SKM-1 treated with dmso at 0.1 percent for 144 hours (cell line): Measurements from ENCODE around the gene COL8A2.

Experiments
- DNase-seq: peaks from one replicate; lab custom pipeline; 2025; ENCODE audit not compliant: unreplicated experiment; lab: John Stamatoyannopoulos, UW

COL8A2 gene

DNA sequence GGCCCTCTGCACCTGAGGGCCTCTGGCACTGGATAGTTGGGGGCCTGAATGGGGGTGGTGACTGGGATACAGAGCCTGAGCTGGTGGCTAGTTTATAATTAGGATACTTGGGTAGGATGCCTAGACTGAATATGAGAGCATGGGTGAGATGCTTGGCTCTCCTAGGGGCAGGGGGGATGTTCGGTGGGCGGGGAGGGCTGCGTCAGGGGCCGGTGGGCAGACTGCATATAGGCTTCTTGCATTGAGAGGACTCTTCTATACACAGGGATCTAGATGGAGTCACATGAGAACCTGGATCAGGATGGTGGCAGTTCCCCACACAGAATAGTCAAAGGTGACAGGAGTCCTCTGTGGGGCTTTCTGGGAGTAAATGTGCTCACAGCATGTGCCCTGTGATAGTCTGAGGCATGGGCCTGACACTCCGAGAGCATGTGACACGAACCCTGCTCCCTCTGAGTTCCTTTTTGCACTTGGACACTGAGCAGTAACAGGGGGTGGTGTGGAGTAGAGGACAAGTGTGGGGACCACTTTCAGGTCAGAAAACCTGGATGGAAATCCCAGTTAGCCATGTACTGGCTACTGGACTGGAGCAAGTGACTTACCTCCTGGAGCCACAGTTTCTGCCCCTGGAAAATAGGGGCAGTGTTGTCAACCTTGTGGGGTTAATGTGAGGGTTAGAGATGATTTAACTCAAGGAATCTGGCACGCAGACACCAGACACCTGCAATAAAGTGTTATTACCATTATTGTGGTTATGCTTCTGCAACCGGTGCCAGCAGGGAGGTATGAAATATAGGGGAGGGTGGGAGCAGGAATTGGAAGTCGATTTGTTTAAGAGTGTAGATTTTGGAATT is 33.2 kb upstream of the COL8A2 start:
- DNase-seq: no peak

- DNase-seq: no peak
Measured at GRCh38 chr1:36157115-36157903, 32.3 kb upstream of the COL8A2 start.

DNA sequence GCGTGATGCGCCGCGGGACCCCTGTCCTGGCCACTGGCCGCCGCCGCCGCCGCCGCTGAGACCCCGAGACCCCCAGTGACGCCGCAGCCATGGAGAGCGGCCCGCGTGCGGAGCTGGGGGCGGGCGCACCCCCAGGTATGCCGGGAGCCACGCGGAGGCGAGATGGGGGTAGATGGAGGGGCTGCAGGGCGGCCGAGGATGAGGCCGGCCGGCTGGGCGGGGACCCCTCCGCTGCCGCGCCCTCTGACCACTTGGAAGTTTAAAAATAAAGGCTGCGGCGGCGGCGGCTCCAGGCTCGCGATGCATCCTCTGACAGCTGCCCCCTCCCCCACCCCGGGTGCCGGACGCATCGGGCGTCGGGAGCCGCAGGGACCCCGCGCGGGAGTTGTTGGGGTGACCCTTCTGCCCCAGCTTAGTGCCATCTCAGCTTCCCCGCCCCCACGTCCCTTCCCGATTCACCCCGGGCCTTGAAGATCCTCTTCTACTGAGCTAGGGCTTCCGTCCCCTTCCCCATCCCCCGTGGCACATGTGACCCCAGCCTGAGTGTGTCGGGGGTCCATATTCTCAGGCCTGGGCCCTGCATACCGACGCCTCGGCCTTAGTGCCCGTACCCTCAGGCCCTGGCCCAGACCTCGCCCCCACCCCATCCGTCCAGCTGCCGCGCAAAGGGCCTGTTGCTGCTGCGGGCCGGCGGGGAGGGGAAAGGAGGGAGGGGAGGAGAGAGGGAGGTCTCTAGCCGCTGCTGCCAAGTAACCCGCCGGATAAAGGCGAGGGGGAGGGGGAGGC is 31.5 kb upstream of the COL8A2 start:
- peak; percentile 48 for DNase-seq

DNA sequence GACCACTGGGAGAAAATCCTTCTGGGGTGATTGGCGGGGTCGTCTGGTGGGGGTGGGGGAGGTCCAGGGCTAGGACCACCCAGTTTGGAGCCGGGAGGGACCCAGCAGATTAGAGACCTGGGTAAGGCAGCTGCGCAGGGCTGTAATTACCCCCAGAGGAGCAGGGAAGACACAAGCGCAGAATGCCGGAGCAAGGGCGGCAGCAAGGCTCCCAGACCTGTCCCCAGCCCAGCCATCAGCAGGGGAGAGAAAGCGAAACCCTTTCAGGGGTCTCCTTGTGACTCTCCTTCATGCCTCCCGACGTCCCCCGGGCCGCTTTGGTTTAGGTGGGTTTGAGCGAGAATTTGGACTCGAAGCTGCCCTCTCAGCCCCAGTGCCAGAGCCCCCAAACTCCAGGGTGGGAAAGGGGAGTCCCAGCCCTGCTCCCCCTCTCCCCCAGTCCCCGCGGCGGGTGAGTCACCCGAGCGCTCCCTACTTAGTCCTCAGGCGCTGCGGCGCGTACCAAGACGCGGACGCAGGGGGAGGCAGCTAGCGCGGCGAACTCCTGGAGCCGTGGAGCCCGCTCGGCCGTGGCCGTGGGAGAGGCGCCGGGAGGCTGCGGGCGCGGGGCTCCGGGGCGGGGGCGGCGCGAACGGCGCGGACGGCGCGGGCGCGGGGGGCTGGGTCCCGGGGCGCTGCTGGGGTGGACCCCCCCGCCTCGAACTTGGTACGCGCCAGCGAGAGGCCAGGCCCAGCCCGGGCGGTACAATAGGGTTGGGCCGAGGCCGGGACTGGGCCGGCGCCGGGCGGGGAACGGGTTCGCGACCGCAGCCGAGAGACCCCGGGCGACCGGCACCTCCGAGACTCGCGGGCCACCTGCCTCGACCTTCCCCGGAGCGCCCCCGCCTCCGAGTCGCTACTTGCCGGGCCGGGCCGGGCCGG is 30.6 kb upstream of the COL8A2 start, which contains the start of gene MAP7D1:
MAP7D1 (plus strand) TSS at position 753 of the 921 bp plus-strand sequence. CDS start 258 bp downstream, outside the sequence.
- DNase-seq: peak; percentile 67

DNA sequence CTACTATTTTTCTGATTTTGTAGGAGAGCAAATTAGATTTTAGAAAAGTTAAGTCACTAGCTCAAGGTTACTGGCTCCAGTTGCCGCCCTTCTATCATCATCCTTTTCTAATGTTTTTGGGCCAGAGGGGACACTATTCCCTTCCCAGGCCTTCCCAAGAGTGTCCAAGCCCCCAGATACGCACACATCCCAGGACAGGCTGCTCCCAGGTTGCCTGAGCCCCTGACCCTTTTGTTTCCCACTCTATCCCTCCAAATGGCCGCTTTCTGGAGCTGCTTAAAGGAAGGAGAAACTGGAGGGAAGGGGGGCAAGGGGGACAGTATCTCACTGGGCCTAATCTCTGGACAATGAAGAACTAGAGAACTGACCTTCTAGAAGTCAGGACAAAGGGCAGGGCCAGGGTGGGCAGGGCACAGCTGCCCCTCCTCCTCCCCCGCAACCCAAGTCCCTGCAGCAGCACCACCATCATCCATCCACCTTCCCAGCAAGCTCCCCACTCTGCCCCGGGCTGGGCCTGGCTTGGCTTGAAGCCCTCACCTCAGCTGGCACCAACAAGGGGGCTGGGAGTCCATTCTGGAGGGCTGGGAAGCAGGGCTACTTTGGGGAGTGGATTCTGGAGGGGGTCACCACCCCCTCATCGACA is 29.9 kb upstream of the COL8A2 start:
- DNase-seq: no peak

- DNase-seq: no peak
Measured at GRCh38 chr1:36154335-36154734, 29.3 kb upstream of the COL8A2 start.

DNA sequence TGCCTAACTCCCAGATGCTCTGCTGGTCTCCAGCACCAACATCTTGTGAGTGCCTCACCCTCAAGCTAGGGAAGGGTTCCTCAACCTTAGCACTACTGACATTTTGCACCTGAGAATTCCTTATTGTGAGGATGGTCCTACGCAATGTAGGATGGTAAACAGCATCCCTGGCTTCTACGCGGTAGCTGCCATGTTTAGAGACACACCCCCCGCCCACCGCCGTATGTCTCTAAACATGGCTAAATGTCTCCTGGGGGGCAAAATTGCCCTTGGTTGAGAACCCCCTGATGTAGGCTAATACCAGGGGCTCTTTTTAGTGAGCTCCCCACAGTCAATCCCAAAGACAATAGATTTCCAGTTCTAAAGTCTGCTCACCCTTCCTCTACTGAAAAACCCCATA is 28.5 kb upstream of the COL8A2 start:
- no peak for DNase-seq

GRCh38 chr1:36151845-36152203 is 26.8 kb upstream of the COL8A2 start:
- no peak for DNase-seq

- no peak for DNase-seq
Measured at GRCh38 chr1:36151134-36151844, 26.3 kb upstream of the COL8A2 start.

DNA sequence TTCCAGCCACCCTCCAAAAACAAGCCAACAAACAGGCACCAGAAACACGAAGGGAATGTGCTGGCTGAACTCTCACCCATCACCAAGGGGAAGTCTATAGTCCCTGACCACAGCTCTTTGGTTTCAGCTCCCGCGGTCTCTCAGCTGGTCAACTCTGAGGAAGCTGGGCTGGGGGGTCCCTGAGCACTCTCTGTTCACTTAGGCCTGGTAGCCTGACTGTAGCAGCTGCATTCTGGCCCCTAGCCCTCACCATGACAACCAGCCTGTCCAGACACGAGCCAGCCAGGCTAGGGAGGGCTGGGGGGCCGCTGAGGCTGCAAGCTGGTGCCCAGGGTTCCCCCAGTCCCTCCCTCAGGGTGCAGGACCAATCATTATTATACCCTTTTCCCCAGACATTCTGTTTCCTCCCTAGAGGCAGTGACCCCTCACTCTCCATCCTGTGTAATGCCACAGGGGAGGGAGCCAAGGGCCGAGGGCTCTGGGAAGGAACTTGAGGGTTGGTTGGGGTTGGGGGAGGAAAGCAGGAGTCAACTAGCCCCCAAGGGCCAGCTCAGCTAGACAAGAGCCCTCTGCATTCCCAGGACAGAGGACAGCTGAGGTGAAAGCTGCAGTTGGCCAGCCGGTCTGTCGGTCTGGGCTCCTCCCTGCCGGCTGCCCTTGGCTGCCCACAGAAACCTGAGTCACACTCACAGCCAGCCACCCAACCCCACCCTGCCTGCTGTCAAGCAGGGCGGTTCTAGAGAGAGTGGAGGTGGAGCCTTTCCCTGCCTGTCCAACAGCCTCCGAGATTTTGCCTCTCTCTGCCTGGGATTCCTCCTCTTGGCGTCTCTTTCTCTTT is 25.5 kb upstream of the COL8A2 start:
- peak; percentile 79 for DNase-seq

DNA sequence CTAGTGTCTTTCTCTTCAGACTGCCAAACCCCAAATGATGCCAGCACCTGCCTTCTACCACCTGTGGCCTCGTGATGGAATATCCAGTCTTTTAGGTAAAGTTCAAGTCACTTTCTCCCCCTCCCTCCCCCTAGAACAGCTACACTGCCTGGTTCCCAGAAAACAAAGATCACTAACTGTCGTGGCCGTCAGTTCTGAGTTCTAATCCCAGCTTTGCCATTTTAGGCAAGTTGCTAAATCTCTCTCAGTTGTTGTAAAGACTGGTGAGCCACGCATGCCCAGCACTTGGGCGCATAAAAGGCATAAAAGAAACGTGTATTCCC is 24.9 kb upstream of the COL8A2 start:
- DNase-seq: no peak

- peak; percentile 100 for DNase-seq
Measured at GRCh38 chr1:36149237-36149972, 24.4 kb upstream of the COL8A2 start, which contains the start of gene TRAPPC3. TSS of gene TRAPPC3 (minus strand) at chr1:36149486. CDS start at chr1:36149378, 108 bp downstream.

GRCh38 chr1:36148821-36149236 is 23.8 kb upstream of the COL8A2 start:
- no peak for DNase-seq

- no peak for DNase-seq
Measured at GRCh38 chr1:36144413-36144812, 19.4 kb upstream of the COL8A2 start.

- DNase-seq: no peak
Measured at GRCh38 chr1:36143424-36143823, 18.4 kb upstream of the COL8A2 start.

DNA sequence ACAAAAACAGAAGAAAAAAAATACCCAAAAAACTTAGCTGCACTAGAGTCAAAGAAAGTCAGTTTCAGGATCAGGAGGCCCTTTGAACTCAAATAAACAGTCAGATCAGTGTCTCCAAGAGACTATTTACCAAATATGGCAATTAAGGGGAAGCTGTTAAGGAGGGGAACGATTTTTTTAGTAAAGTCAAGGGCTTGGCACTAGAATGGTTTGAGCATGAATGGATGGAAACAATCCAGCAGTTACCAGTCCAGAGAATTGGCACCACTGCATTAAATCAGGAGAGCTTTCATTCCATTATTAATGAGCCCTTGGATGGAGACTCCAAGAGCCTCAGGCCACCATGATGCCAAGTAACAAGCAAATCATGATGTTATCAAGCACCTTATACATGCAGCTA is 17.1 kb upstream of the COL8A2 start:
- no peak for DNase-seq

DNA sequence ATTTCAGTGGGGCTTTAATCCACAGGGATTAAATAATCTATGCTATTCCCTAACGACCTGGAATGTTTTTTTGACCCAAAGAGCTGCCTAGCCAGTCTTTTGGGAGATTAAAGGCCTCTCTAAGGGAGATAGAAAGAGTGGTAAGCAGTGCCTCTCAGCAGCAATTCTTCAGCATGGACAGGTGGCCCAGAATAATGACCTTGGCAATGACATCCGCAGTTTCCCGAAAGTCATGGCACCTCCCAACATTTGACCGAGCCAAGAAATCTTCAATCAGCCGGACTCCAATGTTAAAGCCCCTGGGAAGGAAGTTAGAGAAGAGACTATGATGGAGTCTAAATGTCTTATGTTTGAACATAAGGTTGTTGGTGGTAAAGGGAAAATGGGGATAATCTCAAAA is 14.5 kb upstream of the COL8A2 start:
- no peak for DNase-seq

GRCh38 chr1:36137776-36138175 is 12.8 kb upstream of the COL8A2 start:
- DNase-seq: no peak
